Activated naive CD4-positive, alpha-beta T cell treated with anti-CD3 and anti-CD28 coated beads, Interleukin-2, amount 50 U/mL, for 24 hours (primary cell): ENCODE data around the gene CCDC191.

Source experiments
- H3K27ac Mint-ChIP-seq: one replicate; pipeline ENCODE4 v1.8.0; 2021; ENCODE audit warnings: mild to moderate bottlenecking, mixed read lengths
- H3K27me3 Mint-ChIP-seq: one replicate; pipeline ENCODE4 v1.8.0; 2021; ENCODE audit warnings: mixed read lengths
- H3K36me3 Mint-ChIP-seq: one replicate; pipeline ENCODE4 v1.8.0; 2021; ENCODE audit warnings: mixed read lengths
- H3K4me1 Mint-ChIP-seq: one replicate; pipeline ENCODE4 v1.8.0; 2021; ENCODE audit warnings: mixed read lengths
- H3K4me3 Mint-ChIP-seq: one replicate; pipeline ENCODE4 v1.8.0; 2021; ENCODE audit warnings: mild to moderate bottlenecking, mixed read lengths
- H3K9me3 Mint-ChIP-seq: one replicate; pipeline ENCODE4 v1.8.0; 2021; ENCODE audit warnings: mixed read lengths

Gene CCDC191

DNA sequence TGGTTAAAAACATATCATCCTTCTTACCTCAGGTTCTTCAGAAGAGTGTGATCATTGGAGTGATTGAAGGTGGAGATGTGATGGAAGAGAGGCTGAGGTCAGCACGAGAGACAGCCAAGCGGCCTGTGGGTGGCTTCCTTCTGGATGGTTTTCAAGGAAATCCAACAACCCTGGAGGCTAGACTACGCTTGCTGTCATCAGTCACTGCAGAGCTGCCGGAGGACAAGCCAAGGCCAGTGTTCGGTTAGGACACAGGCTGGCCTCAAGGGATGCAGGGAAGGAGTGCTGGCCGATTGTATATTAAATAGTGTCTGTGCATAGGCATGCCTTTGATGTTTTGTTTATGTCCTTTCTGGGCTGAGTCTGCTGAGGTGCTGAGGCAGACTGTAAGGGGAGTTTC is 20.4 kb upstream of the CCDC191 start:
- peaks cover 33% of the 10 kb centered on the region for H3K36me3 Mint-ChIP-seq
- no peaks in the 10 kb centered on the region for H3K4me1 Mint-ChIP-seq
- H3K9me3 Mint-ChIP-seq = no peaks in the 10 kb centered on the region
- H3K27me3 Mint-ChIP-seq = no peaks in the 10 kb centered on the region
- H3K27ac Mint-ChIP-seq = no peak overlapping the region
- H3K4me3 Mint-ChIP-seq = no peak overlapping the region

DNA sequence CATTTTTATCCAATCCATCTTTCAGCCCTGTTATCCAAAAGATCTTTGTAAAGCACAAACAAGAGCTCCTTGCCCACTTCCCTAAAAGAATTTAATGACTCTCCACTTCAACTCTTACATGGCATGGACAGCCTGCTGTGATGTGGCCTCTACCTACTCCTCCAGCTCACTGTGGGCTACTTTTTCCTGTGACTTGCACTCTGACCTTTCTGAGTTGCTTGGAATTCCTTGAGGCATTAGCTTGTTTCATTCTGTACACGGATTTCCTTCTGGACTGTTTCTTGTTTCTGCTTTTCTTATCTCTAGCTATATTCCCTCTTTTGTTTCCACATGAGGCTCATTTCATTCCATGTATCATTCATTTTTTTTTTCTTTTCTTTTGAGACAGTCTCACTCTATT is 15.5 kb upstream of the CCDC191 start:
- peaks cover 44% of the 10 kb centered on the region for H3K36me3 Mint-ChIP-seq

DNA sequence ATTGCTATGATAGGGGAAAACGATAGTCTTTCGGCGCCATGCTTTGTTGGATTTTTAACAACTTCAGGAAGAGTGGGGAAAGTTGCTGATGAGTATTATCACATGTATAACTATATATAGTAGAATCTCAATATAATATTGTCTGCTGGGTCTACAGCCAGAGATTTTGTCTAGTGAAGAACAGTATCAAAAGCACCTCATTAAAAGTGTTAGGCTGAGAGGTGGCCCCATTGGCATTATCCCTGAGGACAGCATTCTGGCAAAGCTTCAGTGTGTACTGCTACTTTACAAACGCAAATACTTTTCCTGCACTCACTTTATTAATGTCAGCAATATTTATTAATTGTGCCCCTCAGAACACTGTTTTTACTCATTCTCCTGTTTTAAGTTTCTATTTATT is 12.0 kb upstream of the CCDC191 start:
- H3K4me1 Mint-ChIP-seq = peaks cover 18% of the 10 kb centered on the region
- no peaks in the 10 kb centered on the region for H3K27me3 Mint-ChIP-seq

More for the DNA sequence above, 15.5 kb upstream of the CCDC191 start:
- H3K27ac Mint-ChIP-seq = no peak overlapping the region
- H3K4me3 Mint-ChIP-seq = no peak overlapping the region
- H3K9me3 Mint-ChIP-seq = no peaks in the 10 kb centered on the region
- no peaks in the 10 kb centered on the region for H3K27me3 Mint-ChIP-seq
- H3K4me1 Mint-ChIP-seq = no peaks in the 10 kb centered on the region

DNA sequence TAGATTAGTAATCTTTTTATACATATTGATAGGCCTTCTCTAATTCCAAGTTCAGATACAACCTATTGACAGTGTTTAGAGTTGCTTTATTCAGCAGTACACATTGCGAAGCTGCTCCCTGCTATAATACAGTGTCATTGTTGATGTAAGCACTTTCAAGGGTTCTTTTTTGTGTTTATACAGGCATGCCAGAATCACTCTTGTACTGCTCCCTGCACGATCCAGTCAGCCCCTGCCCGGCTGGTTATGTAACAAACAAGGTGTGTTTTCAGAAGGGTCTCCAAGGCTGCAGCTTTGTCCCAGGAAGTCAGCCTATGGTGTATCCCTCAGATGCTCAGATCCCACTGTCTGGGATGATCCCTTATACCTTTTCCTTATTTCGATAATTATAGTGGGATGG is 11.5 kb upstream of the CCDC191 start:
- H3K4me3 Mint-ChIP-seq = no peak overlapping the region

More for the DNA sequence above, 12.0 kb upstream of the CCDC191 start:
- Mint-ChIP-seq H3K4me3 (no peak overlapping the region), H3K9me3 (no peaks in the 10 kb centered on the region), H3K27ac (no peak overlapping the region), H3K36me3 (peaks cover 40% of the 10 kb centered on the region)

DNA sequence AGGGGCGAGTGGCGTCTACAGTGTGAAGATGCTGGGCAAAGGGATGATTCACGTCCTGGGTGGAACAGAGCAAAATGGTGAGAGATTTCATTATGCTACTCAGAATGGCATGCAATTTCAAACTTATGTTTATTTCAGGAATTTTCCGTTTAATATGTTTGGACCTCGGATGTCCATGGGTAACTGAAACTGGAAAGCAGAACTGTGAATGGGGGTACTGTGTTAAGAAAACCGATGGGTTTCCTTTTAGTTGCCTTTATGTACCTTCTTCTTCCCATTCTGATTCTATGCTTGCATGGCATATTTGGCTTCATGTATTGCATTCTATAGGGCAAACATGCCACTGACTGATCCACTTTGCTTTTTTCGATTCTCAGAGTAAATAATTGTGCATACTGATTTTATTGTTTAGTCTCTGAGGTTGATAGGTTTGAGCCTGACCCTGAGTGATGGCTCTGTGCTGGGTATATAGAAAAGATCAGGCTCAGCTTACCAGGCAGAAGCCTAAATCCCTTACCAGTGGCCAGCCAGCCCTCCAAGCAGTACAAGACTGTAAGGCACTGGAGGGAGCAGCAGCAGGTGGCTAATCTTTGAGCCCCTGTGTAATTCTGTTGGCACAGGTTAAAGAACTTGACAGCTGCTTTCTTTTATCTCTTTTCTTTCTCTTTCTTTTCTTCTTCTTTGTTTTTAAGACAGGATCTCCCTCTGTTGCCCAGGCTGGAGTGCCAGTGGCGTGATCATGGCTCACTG is 4.8 kb upstream of the CCDC191 start:
- H3K36me3 Mint-ChIP-seq = peaks cover 12% of the 10 kb centered on the region
- H3K27me3 Mint-ChIP-seq = no peaks in the 10 kb centered on the region
- H3K27ac Mint-ChIP-seq = no peak overlapping the region
- H3K4me3 Mint-ChIP-seq = no peak overlapping the region
- peaks cover 75% of the 10 kb centered on the region for H3K4me1 Mint-ChIP-seq
- H3K9me3 Mint-ChIP-seq = no peaks in the 10 kb centered on the region

More for the DNA sequence above, 11.5 kb upstream of the CCDC191 start:
- Mint-ChIP-seq H3K36me3 (peaks cover 41% of the 10 kb centered on the region), H3K27me3 (no peaks in the 10 kb centered on the region), H3K27ac (no peak overlapping the region), H3K4me1 (peaks cover 21% of the 10 kb centered on the region), H3K9me3 (no peaks in the 10 kb centered on the region)

DNA sequence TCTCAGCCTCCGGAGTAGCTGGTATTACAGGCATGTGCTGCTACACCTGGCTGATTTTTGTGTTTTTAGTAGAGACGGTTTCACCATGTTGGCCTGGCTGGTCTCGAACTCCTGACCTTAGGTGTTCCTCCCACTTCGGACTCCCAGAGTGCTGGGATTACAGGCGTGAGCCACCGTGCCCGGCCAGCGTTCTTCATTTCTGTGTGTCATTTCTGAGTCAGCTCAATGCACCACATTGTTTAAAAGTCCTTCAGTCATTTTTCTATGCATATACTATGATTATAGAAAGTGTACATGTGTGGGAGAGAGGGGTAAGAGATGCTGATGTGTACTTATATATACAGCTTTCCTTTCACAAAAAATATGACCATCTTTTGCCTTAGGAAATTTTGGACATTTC is 2.3 kb upstream of the CCDC191 start:
- Mint-ChIP-seq H3K36me3 (peaks cover 6% of the 10 kb centered on the region), H3K27ac (no peak overlapping the region), H3K27me3 (no peaks in the 10 kb centered on the region), H3K4me3 (peak overlapping the region; percentile 95), H3K9me3 (no peaks in the 10 kb centered on the region), H3K4me1 (peaks cover 66% of the 10 kb centered on the region)

DNA sequence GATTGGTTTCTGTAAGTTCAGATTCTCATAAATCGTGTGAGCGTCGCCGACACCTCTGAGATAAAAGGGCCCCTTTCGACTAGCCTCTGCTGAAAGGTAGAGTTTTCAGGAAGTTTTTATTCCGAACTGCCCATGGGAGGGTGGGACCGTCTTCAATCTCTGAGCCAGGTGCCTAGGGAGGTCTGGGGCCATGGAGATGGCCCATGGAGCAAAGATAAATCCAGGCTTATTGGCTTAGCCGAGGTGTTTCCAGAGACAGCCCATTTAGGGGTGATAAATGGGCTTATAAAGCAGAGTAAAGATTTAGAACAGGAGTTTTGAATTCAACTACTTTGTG is 653 bp upstream of the CCDC191 start:
- H3K9me3 Mint-ChIP-seq = no peaks in the 10 kb centered on the region
- H3K27ac Mint-ChIP-seq = peak overlapping the region; percentile 98
- peak overlapping the region; percentile 95 for H3K4me3 Mint-ChIP-seq
- peaks cover 55% of the 10 kb centered on the region for H3K4me1 Mint-ChIP-seq
- peaks cover 5% of the 10 kb centered on the region for H3K36me3 Mint-ChIP-seq
- no peaks in the 10 kb centered on the region for H3K27me3 Mint-ChIP-seq

DNA sequence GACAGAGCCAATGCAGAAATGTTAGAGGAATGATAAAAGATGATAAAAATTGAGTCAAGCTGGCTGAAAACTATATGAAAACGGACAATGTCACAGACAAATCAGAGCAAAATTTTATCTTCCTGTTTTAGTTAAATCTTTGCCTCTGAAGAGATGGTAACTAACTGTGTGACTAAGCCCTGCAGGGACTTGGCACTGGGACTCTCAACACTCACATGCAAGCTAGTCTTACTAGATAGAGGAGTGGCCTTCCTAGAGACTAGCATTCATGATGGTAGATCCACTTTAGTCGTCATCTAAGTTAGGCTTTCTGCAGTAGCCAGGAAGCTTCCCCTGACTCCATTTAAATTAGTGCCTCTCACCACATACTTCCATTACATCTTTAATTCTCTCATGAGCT is 4.1 kb downstream of the CCDC191 start:
- no peak overlapping the region for H3K4me3 Mint-ChIP-seq

DNA sequence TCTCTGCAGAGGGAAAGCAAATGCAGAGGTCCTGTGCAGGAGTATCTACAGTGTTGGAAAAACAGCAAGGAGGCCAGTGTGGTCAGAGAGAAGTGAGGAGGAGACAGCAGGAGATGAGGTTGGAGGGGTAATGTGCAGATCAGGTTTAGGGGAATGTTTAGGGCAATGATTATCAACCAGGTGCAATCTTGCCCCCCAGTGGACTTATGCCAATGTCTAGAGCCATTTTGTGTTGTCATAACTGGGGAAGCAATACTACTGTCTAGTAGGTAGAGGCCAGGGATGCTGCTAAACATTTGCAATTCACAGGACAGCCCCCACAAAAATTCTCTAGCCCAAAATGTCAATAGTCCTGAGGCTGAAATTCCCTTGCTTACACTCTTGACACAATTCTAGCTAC is 13.1 kb downstream of the CCDC191 start:
- H3K9me3 Mint-ChIP-seq = no peaks in the 10 kb centered on the region
- H3K27ac Mint-ChIP-seq = no peak overlapping the region
- H3K27me3 Mint-ChIP-seq = no peaks in the 10 kb centered on the region
- no peaks in the 10 kb centered on the region for H3K4me1 Mint-ChIP-seq
- H3K4me3 Mint-ChIP-seq = no peak overlapping the region
- peaks cover 5% of the 10 kb centered on the region for H3K36me3 Mint-ChIP-seq

More for the DNA sequence above, 4.1 kb downstream of the CCDC191 start:
- Mint-ChIP-seq H3K36me3 (peaks cover 2% of the 10 kb centered on the region), H3K27me3 (no peaks in the 10 kb centered on the region), H3K4me1 (peaks cover 10% of the 10 kb centered on the region), H3K27ac (no peak overlapping the region), H3K9me3 (no peaks in the 10 kb centered on the region)

DNA sequence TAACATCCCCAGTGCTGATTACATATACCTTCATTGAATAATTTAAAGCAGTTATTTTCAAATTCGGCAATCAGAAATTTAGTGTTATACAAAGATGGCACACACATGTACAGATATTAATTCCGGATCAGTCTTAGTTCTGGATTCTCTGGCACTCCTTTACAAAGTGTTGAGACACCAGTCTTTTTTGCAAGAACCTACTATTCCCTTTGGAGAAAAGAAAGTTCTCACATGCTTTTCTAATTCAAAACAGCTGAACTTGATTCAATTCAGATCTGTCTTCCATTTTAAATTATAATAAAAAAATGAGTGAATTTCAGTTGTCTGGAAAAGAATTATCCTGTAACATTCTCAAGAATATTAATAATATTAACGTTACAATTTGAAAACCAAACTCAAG is 20.4 kb downstream of the CCDC191 start:
- no peaks in the 10 kb centered on the region for H3K27me3 Mint-ChIP-seq
- H3K9me3 Mint-ChIP-seq = no peaks in the 10 kb centered on the region
- H3K36me3 Mint-ChIP-seq = peaks cover 14% of the 10 kb centered on the region
- no peak overlapping the region for H3K27ac Mint-ChIP-seq
- no peaks in the 10 kb centered on the region for H3K4me1 Mint-ChIP-seq
- no peak overlapping the region for H3K4me3 Mint-ChIP-seq

DNA sequence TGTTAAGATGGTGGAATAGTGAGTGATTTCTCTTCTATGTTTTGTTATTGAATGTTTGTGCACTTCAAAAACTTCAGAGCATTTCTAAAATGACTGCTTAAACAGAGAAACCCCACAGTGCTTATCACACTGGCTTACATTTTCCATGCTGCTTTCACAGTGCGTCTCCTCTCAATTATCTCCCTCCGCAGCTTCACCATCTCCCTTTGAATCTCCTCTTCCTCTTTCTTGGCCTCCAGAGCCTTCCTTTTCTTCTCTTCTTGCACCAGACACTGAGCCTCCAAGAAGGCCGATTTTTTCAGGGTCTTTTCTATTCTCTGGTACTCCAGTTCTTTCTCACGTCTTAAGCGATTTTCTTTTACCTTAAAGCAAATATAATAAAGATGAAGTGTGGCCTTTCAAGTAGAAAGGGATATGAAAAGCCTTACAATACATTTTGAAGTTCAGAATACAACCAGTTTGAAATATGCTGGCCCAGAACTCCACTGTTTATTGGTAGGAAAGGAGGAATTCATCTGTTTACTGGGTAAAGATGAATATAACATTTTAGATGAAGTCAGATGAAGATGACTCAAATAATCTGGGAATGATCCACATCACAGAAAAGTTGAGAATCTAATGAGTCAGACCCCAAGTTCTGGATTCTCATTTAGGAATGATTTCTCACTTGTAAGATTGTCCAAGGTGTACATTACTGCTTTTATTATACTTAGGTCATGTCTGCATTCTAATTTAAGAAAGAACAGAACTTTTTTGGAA is 21.4 kb downstream of the CCDC191 start:
- H3K4me1 Mint-ChIP-seq = no peaks in the 10 kb centered on the region
- H3K4me3 Mint-ChIP-seq = no peak overlapping the region
- peaks cover 15% of the 10 kb centered on the region for H3K36me3 Mint-ChIP-seq
- no peaks in the 10 kb centered on the region for H3K27me3 Mint-ChIP-seq
- no peaks in the 10 kb centered on the region for H3K9me3 Mint-ChIP-seq
- no peak overlapping the region for H3K27ac Mint-ChIP-seq

DNA sequence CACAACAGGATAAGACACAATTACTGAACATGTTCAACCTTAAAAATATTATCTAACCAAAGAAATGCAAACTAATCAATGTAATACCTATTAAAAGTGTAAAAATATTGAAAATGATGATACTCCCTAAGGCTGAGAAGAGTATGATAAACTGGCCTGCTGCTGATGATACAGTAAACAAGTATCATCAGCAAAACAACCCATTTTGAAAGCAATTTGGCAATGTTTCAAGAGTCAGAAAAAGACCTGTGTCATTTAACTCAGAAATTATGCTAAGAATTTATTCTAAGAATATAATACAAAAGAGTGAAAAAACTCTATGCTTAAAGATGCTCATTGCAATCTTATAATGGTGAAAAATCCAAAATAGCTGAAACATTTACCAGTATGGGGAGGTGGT is 22.1 kb downstream of the CCDC191 start:
- no peaks in the 10 kb centered on the region for H3K27me3 Mint-ChIP-seq
- no peaks in the 10 kb centered on the region for H3K9me3 Mint-ChIP-seq
- no peaks in the 10 kb centered on the region for H3K4me1 Mint-ChIP-seq
- peaks cover 15% of the 10 kb centered on the region for H3K36me3 Mint-ChIP-seq
- no peak overlapping the region for H3K4me3 Mint-ChIP-seq
- no peak overlapping the region for H3K27ac Mint-ChIP-seq

DNA sequence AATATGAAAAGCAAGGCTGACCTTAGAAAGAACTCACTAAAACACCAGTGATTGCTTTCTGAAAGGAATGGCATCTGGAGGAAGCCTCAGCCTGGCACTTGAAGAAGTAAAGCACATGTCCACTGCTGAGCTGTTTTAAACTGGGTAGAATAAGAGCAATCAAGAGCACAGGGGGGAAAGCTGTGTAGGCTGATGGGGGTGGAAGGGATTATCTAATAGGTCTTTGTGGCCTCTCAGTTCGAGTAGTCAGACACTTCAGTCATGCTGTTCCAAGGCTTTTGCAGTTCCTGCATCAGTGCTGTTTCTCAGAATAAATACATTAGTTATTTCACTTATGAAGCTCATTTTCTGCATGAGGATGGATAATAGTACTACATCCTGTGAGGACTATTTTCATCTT is 22.6 kb downstream of the CCDC191 start:
- Mint-ChIP-seq H3K4me1 (no peaks in the 10 kb centered on the region), H3K4me3 (no peak overlapping the region), H3K36me3 (peaks cover 17% of the 10 kb centered on the region), H3K27me3 (no peaks in the 10 kb centered on the region), H3K27ac (no peak overlapping the region), H3K9me3 (no peaks in the 10 kb centered on the region)

DNA sequence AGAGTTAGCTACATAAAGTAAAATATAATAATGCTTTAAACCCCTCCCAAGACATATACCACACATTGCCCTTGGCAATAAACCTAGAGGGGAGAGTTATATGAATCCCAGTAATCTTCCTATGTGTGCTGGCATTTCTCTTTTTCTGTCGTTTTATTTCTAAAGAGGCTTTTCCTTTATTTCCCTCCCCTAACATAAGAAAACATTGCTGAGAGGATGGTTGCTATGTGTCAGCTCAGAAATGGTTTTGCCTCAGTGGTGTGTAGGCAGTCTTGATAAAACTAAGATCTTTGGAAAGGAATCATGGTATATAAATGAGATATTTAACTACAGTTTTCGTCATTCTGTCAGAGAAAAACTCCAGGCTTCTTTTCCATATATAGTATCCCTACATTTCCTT is 30.0 kb downstream of the CCDC191 start:
- Mint-ChIP-seq H3K4me3 (no peak overlapping the region), H3K4me1 (no peaks in the 10 kb centered on the region), H3K27me3 (no peaks in the 10 kb centered on the region), H3K9me3 (no peaks in the 10 kb centered on the region), H3K36me3 (peaks cover 12% of the 10 kb centered on the region), H3K27ac (no peak overlapping the region)

DNA sequence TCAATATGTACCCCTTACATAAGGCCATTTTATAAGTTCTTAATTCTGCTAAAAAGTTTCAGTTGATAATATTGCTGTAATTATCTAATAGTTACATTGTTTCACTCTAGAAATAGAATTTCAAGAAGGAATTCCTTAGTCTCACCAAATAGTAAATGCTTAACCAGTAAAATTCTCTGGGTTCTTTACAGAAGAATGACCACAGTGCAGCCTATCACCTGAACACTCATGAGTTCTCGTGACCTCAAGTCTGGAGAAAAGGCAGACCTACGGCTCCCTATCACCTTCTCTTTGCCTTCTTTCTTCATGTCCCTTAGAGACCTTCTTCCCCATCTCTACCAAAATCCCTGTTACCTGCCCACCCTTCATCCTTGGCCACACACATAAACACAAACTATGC is 30.9 kb downstream of the CCDC191 start:
- Mint-ChIP-seq H3K27ac (no peak overlapping the region), H3K9me3 (no peaks in the 10 kb centered on the region), H3K4me1 (no peaks in the 10 kb centered on the region), H3K27me3 (no peaks in the 10 kb centered on the region), H3K4me3 (no peak overlapping the region), H3K36me3 (peaks cover 10% of the 10 kb centered on the region)

DNA sequence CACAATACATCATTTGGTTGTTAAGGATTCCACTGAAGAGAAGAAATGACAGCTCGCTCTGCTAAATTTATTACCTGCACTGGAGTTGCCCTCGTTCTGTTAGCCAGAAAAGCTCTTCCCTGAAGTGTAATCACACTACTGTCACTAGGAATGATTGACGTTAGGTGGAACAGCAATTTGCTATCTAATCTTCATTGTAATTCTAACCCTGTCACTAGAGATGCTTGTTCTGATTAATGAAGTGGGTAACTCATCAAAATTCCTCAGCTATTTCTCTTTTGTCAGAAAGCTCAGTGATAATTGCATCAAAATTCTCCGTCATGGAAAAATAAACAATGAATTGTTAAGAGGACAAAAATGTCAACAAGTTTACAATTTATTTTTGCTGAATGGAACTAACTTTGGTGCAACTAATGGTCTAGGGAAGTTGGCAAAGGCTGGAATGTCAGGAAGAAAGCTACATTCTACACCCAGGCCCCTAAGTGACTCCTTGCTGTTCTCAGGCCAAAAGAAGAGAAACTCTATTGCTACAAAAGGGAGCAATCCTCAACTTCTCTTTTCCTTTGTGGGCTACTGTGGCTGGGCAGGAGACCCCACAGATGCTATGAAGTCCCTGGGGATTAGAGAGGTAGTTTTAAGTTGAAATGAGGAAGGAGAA is 34.1 kb downstream of the CCDC191 start:
- Mint-ChIP-seq H3K9me3 (no peaks in the 10 kb centered on the region), H3K4me3 (no peak overlapping the region), H3K27ac (no peak overlapping the region), H3K4me1 (no peaks in the 10 kb centered on the region), H3K36me3 (peaks cover 10% of the 10 kb centered on the region), H3K27me3 (no peaks in the 10 kb centered on the region)
